WTC11 (cell line): ENCODE data around the gene PDYN. TPM values are rescaled to one million over a fixed set of nuclear protein-coding genes. Genes with fewer than 3 reads are reported as not detected.

Experiments used
- ATAC-seq: fragments of 200-7000 bp; cut with Tn5 transposase; 2 replicates; pipeline ENCODE4 v1.10.0; 2021; ENCODE audit warnings: mild to moderate bottlenecking, moderate library complexity
- CTCF ChIA-PET: fragments of 300-600 bp; sonication (Branson Sonifier 250); formaldehyde crosslinking; loops from one replicate; lab custom pipeline; 2021; ENCODE audit warnings: antibody characterized with exemption; lab: Charles Lee
- POLR2A ChIA-PET: fragments of 350-600 bp; sonication (Branson Sonifier 250); formaldehyde crosslinking; loops from one replicate; lab custom pipeline; 2021; ENCODE audit warnings: antibody characterized with exemption; lab: Charles Lee
- DNase-seq: peaks from one replicate; pipeline ENCODE4 v3.0.0; 2021; ENCODE audit warnings: low spot score
- H3K27ac Mint-ChIP-seq: 2 replicates; pipeline ENCODE4 v1.8.0; 2021; ENCODE audit warnings: mixed read lengths
- H3K27me3 Mint-ChIP-seq: 2 replicates; pipeline ENCODE4 v1.8.0; 2021; ENCODE audit warnings: low read depth, mild to moderate bottlenecking, moderate library complexity, mixed read lengths
- H3K36me3 Mint-ChIP-seq: 2 replicates; pipeline ENCODE4 v1.8.0; 2021; ENCODE audit warnings: mixed read lengths
- H3K4me1 Mint-ChIP-seq: 2 replicates; pipeline ENCODE4 v1.8.0; 2022; ENCODE audit warnings: mixed read lengths
- H3K4me3 Mint-ChIP-seq: 2 replicates; pipeline ENCODE4 v1.8.0; 2021; ENCODE audit warnings: mild to moderate bottlenecking, moderate library complexity, mixed read lengths
- H3K9me3 Mint-ChIP-seq: 2 replicates; pipeline ENCODE4 v1.8.0; 2021; ENCODE audit warnings: mixed read lengths
- ESRRA ChIP-seq: sonication (generic); formaldehyde crosslinking; IDR thresholded peaks from 2 replicates; pipeline ENCODE4 v1.8.1; 2022; ENCODE audit warnings: mild to moderate bottlenecking, missing genetic modification reagents, borderline replicate concordance
- FOXJ3 ChIP-seq: sonication (generic); formaldehyde crosslinking; IDR thresholded peaks from 2 replicates; pipeline ENCODE4 v1.9.0; 2021; ENCODE audit warnings: missing genetic modification reagents, mild to moderate bottlenecking, borderline replicate concordance
- FOXK1 ChIP-seq: sonication (generic); formaldehyde crosslinking; IDR thresholded peaks from 2 replicates; pipeline ENCODE4 v1.8.0; 2022; ENCODE audit warnings: mild to moderate bottlenecking, moderate library complexity, missing genetic modification reagents
- GTF2I ChIP-seq: fragments of 250-450 bp; sonication (Bioruptor Pico); conservative IDR thresholded peaks from 2 replicates; pipeline ENCODE4 v1.4.0; 2021; ENCODE audit warnings: mild to moderate bottlenecking
- JUN ChIP-seq: sonication (generic); formaldehyde crosslinking; IDR thresholded peaks from 2 replicates; pipeline ENCODE4 v1.8.0; 2023; ENCODE audit warnings: mild to moderate bottlenecking, missing genetic modification reagents
- KAT7 ChIP-seq: sonication (generic); formaldehyde crosslinking; IDR thresholded peaks from 2 replicates; pipeline ENCODE4 v1.8.1; 2023; ENCODE audit warnings: missing genetic modification reagents, mild to moderate bottlenecking, borderline replicate concordance
- NFYB ChIP-seq: sonication (generic); formaldehyde crosslinking; conservative IDR thresholded peaks from 2 replicates; pipeline ENCODE4 v1.8.0; 2022; ENCODE audit warnings: low read depth, missing genetic modification reagents
- OVOL2 ChIP-seq: fragments of 250-450 bp; sonication (Bioruptor Pico); IDR thresholded peaks from 2 replicates; pipeline ENCODE4 v1.9.0; 2021; ENCODE audit warnings: mild to moderate bottlenecking, borderline replicate concordance
- RELA ChIP-seq: sonication (generic); formaldehyde crosslinking; IDR thresholded peaks from 2 replicates; pipeline ENCODE4 v1.8.1; 2022; ENCODE audit warnings: missing genetic modification reagents, mild to moderate bottlenecking, borderline replicate concordance
- SMAD3 ChIP-seq: sonication (generic); formaldehyde crosslinking; IDR thresholded peaks from 2 replicates; pipeline ENCODE4 v1.8.0; 2022; ENCODE audit warnings: missing genetic modification reagents, mild to moderate bottlenecking, borderline replicate concordance
- ZBTB21 ChIP-seq: sonication (generic); formaldehyde crosslinking; IDR thresholded peaks from 2 replicates; pipeline ENCODE4 v1.8.1; 2023; ENCODE audit warnings: mild to moderate bottlenecking, missing genetic modification reagents, borderline replicate concordance
- ZNF121 ChIP-seq: sonication (generic); formaldehyde crosslinking; IDR thresholded peaks from 2 replicates; pipeline ENCODE4 v1.8.0; 2023; ENCODE audit warnings: missing genetic modification reagents
- total RNA-seq: library from RNA; stranded (reverse); gene quantifications from 3 replicates; pipeline ENCODE4 v1.2.3, GENCODE V29; 2021
- TF ChIP-seq, protein P1 (sequence below): fragments of 200-600 bp; IDR thresholded peaks from 2 replicates; pipeline ENCODE4 v1.8.0; 2022; ENCODE audit warnings: antibody characterized with exemption
- TF ChIP-seq, protein P2 (sequence below): sonication (generic); formaldehyde crosslinking; IDR thresholded peaks from 2 replicates; pipeline ENCODE4 v1.8.0; 2022; ENCODE audit warnings: mild to moderate bottlenecking, missing genetic modification reagents
- TF ChIP-seq, protein P3 (sequence below): sonication (generic); formaldehyde crosslinking; IDR thresholded peaks from 2 replicates; pipeline ENCODE4 v1.8.1; 2022; ENCODE audit warnings: missing genetic modification reagents, borderline replicate concordance
- TF ChIP-seq, protein P4 (sequence below): fragments of 250-450 bp; sonication (Bioruptor Pico); conservative IDR thresholded peaks from 2 replicates; pipeline ENCODE4 v1.9.0; 2021; ENCODE audit warnings: mild to moderate bottlenecking
- TF ChIP-seq, protein P5 (sequence below): sonication (generic); formaldehyde crosslinking; IDR thresholded peaks from 2 replicates; pipeline ENCODE4 v1.8.1; 2023; ENCODE audit warnings: mild to moderate bottlenecking, missing genetic modification reagents
- TF ChIP-seq, protein P6 (sequence below): fragments of 250-450 bp; sonication (Bioruptor Pico); IDR thresholded peaks from 2 replicates; pipeline ENCODE4 v1.9.0; 2021; ENCODE audit warnings: moderate library complexity, mild to moderate bottlenecking, inconsistent platforms, borderline replicate concordance

Gene PDYN
- total RNA-seq, 1 experiment from 2014 or later, result 0.28 TPM

DNA sequence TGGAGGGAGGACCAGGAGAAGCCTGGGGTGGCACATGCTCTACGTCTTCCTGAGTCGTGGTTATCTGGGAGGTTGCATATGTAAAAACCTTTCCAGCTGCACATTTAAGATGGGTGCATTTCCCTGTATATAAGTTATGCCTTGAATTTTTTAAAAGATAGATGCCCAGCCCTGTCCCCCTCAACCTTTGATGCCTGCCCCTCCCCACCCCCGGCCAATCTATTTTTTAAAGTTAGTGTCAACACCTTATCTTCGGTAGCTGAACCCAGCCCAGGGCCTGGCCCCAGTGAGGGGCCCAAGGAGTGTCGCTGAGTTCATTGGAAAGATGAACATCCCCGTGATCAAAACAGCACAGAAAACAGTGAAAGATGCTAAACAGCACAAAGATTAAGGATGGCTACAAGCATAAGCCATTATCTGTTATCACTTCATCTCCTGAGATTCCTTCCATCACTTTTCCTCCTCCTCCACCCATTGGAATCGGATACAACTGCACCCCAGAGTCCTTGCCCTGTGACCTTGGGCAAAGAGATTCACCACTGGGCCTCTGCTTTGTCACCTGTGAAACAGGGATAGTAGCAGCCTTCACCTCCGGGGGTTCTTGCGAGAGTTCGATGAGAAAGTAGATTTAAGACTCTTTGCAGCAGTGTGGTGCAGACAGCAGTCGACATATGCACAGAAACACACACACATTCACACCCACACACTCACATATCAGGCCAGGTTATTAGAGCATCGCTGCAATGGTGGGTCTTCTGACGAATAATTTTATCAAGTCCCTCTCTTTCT lies 51.2 kb downstream of the PDYN start (continued):
- TF ChIP-seq, protein P1, sequence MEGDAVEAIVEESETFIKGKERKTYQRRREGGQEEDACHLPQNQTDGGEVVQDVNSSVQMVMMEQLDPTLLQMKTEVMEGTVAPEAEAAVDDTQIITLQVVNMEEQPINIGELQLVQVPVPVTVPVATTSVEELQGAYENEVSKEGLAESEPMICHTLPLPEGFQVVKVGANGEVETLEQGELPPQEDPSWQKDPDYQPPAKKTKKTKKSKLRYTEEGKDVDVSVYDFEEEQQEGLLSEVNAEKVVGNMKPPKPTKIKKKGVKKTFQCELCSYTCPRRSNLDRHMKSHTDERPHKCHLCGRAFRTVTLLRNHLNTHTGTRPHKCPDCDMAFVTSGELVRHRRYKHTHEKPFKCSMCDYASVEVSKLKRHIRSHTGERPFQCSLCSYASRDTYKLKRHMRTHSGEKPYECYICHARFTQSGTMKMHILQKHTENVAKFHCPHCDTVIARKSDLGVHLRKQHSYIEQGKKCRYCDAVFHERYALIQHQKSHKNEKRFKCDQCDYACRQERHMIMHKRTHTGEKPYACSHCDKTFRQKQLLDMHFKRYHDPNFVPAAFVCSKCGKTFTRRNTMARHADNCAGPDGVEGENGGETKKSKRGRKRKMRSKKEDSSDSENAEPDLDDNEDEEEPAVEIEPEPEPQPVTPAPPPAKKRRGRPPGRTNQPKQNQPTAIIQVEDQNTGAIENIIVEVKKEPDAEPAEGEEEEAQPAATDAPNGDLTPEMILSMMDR, result no peak
- no peak for TF ChIP-seq ESRRA (CRISPR knock-in tag)
- TF ChIP-seq JUN (CRISPR knock-in tag), result no peak
- no peak for TF ChIP-seq FOXJ3 (CRISPR knock-in tag)
- TF ChIP-seq, protein P2, sequence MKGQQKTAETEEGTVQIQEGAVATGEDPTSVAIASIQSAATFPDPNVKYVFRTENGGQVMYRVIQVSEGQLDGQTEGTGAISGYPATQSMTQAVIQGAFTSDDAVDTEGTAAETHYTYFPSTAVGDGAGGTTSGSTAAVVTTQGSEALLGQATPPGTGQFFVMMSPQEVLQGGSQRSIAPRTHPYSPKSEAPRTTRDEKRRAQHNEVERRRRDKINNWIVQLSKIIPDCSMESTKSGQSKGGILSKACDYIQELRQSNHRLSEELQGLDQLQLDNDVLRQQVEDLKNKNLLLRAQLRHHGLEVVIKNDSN, result no peak
- no peak for TF ChIP-seq KAT7
- TF ChIP-seq, protein P3, sequence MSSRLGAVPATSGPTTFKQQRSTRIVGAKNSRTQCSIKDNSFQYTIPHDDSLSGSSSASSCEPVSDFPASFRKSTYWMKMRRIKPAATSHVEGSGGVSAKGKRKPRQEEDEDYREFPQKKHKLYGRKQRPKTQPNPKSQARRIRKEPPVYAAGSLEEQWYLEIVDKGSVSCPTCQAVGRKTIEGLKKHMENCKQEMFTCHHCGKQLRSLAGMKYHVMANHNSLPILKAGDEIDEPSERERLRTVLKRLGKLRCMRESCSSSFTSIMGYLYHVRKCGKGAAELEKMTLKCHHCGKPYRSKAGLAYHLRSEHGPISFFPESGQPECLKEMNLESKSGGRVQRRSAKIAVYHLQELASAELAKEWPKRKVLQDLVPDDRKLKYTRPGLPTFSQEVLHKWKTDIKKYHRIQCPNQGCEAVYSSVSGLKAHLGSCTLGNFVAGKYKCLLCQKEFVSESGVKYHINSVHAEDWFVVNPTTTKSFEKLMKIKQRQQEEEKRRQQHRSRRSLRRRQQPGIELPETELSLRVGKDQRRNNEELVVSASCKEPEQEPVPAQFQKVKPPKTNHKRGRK (CRISPR knock-in tag), result no peak
- TF ChIP-seq, all 79 proteins: peak for 0

DNA sequence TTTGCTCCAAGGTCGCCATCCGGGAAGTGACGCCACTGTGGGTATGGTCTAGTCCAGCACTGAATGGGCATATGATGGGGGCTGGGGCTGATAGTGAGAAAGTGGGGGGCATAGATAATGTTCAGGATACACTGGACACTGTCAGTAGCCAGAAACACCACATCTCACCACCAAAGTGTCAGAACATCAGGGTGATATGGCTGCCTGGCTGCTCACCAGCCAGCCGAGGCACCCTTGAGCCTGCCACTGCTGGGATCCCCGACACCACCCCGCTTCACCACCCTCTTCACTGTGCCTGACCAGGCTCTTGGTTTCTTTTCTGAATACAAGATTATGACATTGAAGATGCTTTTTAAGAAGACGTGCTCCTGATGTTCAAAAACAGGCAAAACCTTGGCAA lies 51.8 kb downstream of the PDYN start:
- Mint-ChIP-seq H3K4me3 (no peak overlapping the region), H3K9me3 (no peaks in the 10 kb centered on the region), H3K27ac (no peak overlapping the region), H3K27me3 (peaks cover 26% of the 10 kb centered on the region), H3K4me1 (peaks cover 27% of the 10 kb centered on the region), H3K36me3 (peaks cover 4% of the 10 kb centered on the region)
- CTCF ChIA-PET, result no interaction called here
- ATAC-seq (no peak), DNase-seq (no peak)
- POLR2A ChIA-PET, result no interaction called here
- TF ChIP-seq GTF2I, result no peak
- TF ChIP-seq, protein P1, result no peak
- TF ChIP-seq RELA, result no peak
- TF ChIP-seq NFYB, result no peak
- TF ChIP-seq OVOL2 (CRISPR knock-in tag), result no peak
- TF ChIP-seq, protein P4, sequence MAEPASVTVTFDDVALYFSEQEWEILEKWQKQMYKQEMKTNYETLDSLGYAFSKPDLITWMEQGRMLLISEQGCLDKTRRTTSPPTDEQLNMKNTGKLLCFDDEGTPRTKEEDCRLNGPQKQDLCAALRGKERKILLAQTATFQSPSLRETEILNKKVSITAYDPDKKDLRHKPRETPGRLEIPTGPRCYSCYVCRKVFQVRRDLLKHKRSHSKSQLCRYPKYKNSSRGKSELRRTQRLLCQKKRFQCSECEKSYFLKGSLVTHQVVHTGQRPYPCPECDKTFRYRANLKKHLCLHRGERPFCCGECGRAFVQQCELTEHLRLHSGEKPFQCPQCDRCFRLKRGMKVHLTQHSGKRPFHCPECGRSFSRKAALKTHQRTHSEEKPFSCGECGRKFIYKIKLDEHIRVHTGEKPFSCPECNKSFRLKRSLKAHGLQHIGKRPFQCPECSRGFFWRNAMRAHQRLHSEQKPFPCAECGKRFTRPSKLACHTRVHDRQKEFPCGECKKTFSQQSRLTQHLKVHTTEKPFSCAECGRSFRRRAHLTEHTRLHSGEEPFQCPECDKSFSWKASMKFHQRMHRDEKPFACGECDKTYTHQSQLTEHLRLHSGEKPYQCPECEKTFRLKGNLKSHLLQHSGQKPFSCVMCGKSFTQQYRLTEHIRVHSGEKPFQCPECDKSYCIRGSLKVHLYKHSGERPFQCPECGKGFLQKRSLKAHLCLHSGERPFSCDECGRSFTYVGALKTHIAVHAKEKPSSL, result no peak
- TF ChIP-seq, protein P5, sequence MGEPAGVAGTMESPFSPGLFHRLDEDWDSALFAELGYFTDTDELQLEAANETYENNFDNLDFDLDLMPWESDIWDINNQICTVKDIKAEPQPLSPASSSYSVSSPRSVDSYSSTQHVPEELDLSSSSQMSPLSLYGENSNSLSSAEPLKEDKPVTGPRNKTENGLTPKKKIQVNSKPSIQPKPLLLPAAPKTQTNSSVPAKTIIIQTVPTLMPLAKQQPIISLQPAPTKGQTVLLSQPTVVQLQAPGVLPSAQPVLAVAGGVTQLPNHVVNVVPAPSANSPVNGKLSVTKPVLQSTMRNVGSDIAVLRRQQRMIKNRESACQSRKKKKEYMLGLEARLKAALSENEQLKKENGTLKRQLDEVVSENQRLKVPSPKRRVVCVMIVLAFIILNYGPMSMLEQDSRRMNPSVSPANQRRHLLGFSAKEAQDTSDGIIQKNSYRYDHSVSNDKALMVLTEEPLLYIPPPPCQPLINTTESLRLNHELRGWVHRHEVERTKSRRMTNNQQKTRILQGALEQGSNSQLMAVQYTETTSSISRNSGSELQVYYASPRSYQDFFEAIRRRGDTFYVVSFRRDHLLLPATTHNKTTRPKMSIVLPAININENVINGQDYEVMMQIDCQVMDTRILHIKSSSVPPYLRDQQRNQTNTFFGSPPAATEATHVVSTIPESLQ (CRISPR knock-in tag), result no peak
- no peak for TF ChIP-seq SMAD3 (CRISPR knock-in tag)
- no peak for TF ChIP-seq ZBTB21
- no peak for TF ChIP-seq ZNF121 (CRISPR knock-in tag)
- TF ChIP-seq, protein P6, sequence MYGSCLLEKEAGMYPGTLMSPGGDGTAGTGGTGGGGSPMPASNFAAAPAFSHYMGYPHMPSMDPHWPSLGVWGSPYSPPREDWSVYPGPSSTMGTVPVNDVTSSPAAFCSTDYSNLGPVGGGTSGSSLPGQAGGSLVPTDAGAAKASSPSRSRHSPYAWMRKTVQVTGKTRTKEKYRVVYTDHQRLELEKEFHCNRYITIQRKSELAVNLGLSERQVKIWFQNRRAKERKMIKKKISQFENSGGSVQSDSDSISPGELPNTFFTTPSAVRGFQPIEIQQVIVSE, result no peak
- TF ChIP-seq FOXK1 (CRISPR knock-in tag), result no peak
